LHCN-M2 (cell line): ENCODE results near the gene BABAM2. TPM values are rescaled to one million over a fixed set of nuclear protein-coding genes. Genes with fewer than 3 reads are reported as not detected.
"Not testable (repeated sequence)": the region's sequence is repeated elsewhere in the genome, so short reads cannot be mapped to it uniquely, and the experiment has no call there.

ENCODE experiments used
- DNase-seq: peaks from one replicate; pipeline ENCODE4 v3.0.0-alpha.2; 2012; ENCODE audit warnings: low read depth
- total RNA-seq: library from RNA; depleted of rRNA; stranded (reverse); fragments of >200 nt; gene quantifications from 2 replicates; pipeline ENCODE4 v1.2.3, GENCODE V29; 2014

The BABAM2 gene
- total RNA-seq, 1 experiment from 2014 or later, result 36.6 TPM

GRCh38 chr2:28113771-28114170 is 223.2 kb downstream of the BABAM2 start:
- DNase-seq, result not testable (repeated sequence)

GRCh38 chr2:28117104-28117596 is 226.6 kb downstream of the BABAM2 start:
- DNase-seq, result no peak

- no peak for DNase-seq
These were observed 229.1 kb downstream of the BABAM2 start for GRCh38 chr2:28119631-28120030.

- peak; percentile 34 for DNase-seq
These were observed 237.9 kb downstream of the BABAM2 start for GRCh38 chr2:28128281-28128950.

GRCh38 chr2:28129955-28130695 is 239.6 kb downstream of the BABAM2 start:
- peak; percentile 74 for DNase-seq

- DNase-seq, result no peak
These were observed 243.2 kb downstream of the BABAM2 start for GRCh38 chr2:28133778-28134177.

- no peak for DNase-seq
These were observed 243.8 kb downstream of the BABAM2 start for GRCh38 chr2:28134262-28134812.

- DNase-seq, result no peak
These were observed 244.3 kb downstream of the BABAM2 start for GRCh38 chr2:28134857-28135256.

GRCh38 chr2:28135324-28135723 is 244.8 kb downstream of the BABAM2 start:
- DNase-seq, result no peak

GRCh38 chr2:28135799-28136198 is 245.3 kb downstream of the BABAM2 start:
- no peak for DNase-seq

- DNase-seq, result no peak
These were observed 246.0 kb downstream of the BABAM2 start for GRCh38 chr2:28136556-28136955.

- peak; percentile 91 for DNase-seq
These were observed 246.7 kb downstream of the BABAM2 start for GRCh38 chr2:28137221-28137620.

- peak; percentile 38 for DNase-seq
These were observed 251.9 kb downstream of the BABAM2 start for GRCh38 chr2:28142386-28142785.

- no peak for DNase-seq
These were observed 257.5 kb downstream of the BABAM2 start for GRCh38 chr2:28148000-28148399.

- DNase-seq, result no peak
These were observed 258.0 kb downstream of the BABAM2 start for GRCh38 chr2:28148566-28148965.

GRCh38 chr2:28150236-28150915 is 259.8 kb downstream of the BABAM2 start:
- DNase-seq, result no peak

GRCh38 chr2:28150994-28151393 is 260.5 kb downstream of the BABAM2 start:
- no peak for DNase-seq

- DNase-seq, result peak; percentile 83
These were observed 262.2 kb downstream of the BABAM2 start for GRCh38 chr2:28152585-28153280.

- DNase-seq, result no peak
These were observed 263.3 kb downstream of the BABAM2 start for GRCh38 chr2:28153851-28154250.

GRCh38 chr2:28155086-28155485 is 264.6 kb downstream of the BABAM2 start:
- DNase-seq, result no peak

- DNase-seq, result no peak
These were observed 265.1 kb downstream of the BABAM2 start for GRCh38 chr2:28155627-28156026.
